ENCODE data around the gene MASP1.
"Not testable (repeated sequence)": the region's sequence is repeated elsewhere in the genome, so short reads cannot be mapped to it uniquely, and the experiment has no call there.

MASP1 gene

DNA sequence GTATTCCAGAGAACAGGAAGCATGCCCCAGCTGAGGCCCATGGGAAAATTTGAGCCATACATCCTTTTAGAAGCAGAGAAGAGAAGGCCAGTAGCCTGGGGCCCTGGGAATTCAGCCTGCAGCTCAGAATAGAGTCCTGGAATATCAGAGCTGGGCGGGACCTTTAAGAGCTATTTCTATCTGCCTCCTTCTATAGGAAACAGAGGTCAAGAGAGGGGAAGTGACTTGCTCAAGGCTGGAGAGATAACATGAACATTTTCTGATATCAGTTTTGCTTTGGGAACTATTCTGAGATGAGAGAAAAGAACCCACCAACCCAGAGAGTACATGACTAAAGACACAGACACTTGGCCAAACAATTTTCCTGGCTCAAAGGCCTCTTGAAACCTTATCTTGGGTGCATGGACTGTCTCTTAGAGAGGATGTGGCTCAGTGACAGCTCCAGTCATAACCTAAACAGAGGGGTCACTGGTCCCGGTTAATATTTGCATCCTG is 26.0 kb downstream of the MASP1 start:
- DNase-seq (ENCODE audit: low spot score), result no peak

GRCh38 chr3:187264911-187265310 is 26.6 kb downstream of the MASP1 start:
- DNase-seq (ENCODE audit: low spot score), result no peak

- no peak for DNase-seq (ENCODE audit: low spot score)
Measured at GRCh38 chr3:187264021-187264420, 27.5 kb downstream of the MASP1 start.

DNA sequence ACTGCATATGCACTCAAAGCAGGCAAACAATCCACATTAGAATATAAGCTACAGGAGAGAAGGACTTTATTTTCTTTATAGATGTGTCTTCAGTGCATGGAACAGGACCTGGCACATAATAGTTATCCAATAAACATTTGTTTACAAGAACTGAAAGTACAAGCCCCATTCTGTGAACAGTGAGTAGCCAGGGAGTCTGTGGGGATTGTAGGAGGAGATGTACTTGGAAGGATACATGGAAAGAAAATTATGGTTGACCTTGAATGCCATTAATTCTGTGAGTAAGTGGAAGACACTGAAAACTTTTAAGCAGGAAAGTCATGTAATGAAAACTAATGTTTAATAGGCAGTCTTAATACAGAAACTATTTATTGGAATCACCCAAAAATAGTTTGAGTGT is 28.3 kb downstream of the MASP1 start:
- DNase-seq (ENCODE audit: low spot score), result no peak

GRCh38 chr3:187262360-187262759 is 29.2 kb downstream of the MASP1 start:
- no peak for DNase-seq (ENCODE audit: low spot score)

DNA sequence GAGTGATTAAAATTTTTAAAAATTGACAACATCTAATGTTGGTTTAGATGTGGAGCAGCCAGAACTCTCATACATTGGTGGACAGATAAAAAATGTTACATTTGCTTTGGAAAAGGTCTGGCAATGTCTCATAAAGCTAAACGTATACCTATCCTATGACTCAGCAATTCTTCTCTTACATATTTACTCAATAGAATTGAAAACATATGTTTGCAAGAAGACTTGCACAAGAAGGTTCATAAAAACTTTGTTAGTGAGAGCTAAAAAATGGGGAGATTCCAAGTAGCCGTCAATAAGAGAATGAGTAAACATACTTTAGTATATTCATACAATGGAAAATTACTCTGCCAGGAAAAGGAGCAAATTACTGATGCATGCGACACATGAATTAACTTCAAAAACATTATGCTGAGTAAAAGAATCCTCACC is 30.0 kb downstream of the MASP1 start:
- DNase-seq (ENCODE audit: low spot score), result no peak

- no peak for DNase-seq (ENCODE audit: low spot score)
Measured at GRCh38 chr3:187259171-187259570, 32.4 kb downstream of the MASP1 start.

DNA sequence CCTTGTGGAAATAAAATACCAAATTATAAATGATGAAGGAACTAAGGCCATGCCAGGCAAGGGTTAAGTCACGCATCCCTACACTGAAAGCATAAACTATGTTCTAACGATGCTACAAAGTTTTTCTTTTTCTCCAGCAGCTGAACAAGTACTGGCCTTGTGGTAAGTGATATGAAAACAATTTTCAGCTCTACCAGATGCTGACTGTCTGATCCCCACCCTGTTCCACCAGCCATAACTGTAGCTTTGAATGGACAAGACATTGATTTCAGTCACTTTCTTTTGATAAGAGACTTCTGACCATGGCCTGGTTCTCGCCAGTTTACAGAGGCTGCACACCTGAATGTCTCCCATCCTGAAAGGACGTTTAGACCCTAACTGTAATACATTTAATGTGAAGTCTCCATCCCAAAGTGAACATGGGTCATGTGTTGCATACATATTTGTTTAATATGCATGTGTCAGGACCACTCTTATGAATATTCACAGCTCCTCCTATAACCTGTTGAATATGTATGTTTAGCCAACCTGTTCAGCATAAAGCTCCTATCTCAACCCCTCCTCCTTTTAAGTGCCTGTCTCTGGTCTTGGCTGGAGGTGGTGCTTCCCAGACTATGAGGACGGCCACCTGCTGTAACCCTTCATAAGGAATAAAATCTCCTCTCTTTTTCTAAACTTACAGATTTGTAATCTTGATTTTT is 33.4 kb downstream of the MASP1 start:
- DNase-seq (ENCODE audit: low spot score), result no peak

DNA sequence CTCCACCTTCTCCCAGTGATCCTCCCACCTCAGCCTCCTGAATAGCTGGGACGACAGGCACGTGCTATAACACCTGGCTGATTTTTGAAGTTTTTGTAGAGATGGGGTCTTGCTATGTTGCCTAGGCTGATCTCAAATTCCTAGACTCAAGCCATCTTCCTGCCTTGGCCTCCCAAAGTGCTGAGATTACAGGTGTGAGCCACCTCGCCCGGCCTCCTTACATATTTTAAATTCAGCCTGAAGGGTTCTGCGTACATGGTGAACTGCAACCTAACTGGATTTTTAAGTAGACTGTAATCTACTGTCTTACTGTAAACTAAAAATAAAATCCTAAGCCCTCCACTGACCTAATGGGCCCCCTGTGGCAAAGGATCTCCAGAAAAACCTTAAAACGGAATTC is 34.1 kb downstream of the MASP1 start:
- DNase-seq (ENCODE audit: low spot score), result no peak

GRCh38 chr3:187256051-187256616 is 35.4 kb downstream of the MASP1 start:
- no peak for DNase-seq (ENCODE audit: low spot score)

DNA sequence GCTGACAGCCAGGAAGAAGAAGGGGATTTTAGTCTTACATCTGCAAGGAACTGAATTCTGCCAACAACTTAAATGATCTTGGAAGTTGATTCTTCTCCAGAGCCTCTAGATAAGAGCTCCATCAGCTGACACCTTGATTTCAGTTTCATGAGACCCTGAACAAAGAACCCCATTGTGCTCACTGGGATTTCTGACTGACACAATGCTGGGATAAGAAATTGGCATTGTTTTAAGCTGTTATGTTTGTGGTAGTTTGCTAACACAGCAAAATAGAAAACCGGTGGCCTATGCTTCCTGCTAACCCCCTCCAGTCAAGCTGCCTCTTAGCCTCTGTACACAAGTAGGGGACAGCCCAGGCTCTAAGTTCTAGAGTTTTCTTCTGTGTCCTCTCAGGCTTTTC is 36.2 kb downstream of the MASP1 start:
- no peak for DNase-seq (ENCODE audit: low spot score)

DNA sequence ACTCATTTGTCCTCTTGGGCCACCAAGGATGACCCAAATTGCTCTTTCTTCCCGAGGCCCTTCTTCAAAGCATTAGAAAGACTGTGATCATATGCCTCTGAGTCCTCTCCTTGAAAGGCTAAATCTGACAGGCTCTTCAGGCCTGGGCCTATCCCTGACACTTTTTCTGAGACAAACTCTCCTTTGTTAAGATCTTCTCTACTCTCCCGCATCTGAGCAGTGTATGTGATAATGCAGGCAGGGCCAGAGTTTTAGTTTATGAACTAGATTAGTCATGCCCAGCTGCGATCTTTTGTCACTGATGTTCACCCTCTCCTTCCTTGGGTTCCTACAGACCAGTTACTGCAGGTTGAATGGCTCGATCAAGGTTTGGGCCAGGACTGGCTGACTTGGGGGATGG is 39.2 kb downstream of the MASP1 start:
- DNase-seq (ENCODE audit: low spot score), result no peak

DNA sequence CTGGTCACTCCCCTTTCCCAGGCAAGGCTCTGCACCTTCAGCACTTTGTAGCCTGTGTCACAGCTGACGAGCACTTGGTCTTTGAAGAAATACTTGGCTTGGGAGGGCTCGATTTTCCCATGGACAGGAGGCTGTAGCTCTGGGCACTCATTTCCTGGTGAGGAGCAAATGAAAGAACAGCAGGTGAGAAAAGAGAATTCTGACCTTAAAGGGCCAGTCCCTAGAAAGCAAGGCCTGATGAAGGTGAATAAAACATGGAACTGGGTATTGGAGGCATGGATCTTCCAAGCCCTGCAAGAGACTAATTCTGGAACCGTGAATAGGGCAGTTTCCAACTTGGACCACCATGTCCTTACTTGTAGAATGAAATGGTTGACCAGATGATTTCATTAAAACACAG is 39.9 kb downstream of the MASP1 start:
- DNase-seq (ENCODE audit: low spot score), result no peak

GRCh38 chr3:187247398-187247797 is 44.1 kb downstream of the MASP1 start:
- DNase-seq (ENCODE audit: low spot score), result no peak

GRCh38 chr3:187243933-187244524 is 47.5 kb downstream of the MASP1 start:
- DNase-seq (ENCODE audit: low spot score), result no peak

DNA sequence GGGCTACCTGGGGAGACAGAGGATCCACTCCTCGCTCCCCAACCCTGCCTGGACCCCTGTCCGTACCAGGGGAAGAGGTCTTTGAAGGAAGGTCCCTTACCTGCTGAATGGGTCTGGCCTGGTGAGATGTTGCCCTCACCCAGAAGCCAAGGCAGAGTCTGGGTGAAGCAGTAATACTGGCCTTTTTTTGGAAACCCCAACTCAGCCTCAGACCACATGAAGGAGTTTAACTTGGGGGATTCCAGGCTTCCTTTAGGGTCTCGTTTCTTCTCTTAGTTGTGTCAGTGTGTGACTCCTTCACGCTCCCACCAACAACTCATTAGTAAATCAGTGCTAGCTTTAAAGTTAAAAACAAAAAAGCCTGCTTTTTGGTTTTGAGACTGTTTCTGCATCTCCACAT is 48.6 kb downstream of the MASP1 start:
- DNase-seq (ENCODE audit: low spot score), result no peak

GRCh38 chr3:187242435-187242834 is 49.1 kb downstream of the MASP1 start:
- DNase-seq (ENCODE audit: low spot score), result no peak

- DNase-seq (ENCODE audit: low spot score), result not testable (repeated sequence)
Measured at GRCh38 chr3:187238835-187239234, 52.7 kb downstream of the MASP1 start.

DNA sequence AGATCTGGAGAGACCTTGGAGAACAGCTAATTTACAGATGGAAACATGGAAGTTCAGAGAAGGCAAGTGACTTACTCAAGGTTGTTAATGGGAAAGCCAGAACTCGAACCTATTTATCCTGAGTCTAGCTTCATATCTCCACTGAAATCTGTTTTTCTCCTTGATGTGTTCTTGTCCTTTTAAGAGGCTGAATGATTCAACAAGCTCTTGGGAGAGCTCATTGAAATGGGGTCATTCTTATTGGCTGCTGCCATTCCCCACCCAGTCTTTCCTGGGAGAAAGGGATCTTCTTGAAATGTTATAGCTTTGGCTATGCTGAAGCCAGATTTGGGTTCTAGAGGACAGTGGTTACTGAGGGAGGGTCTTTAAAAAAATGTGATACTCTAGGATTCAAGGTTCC is 53.3 kb downstream of the MASP1 start:
- no peak for DNase-seq (ENCODE audit: low spot score)

- DNase-seq (ENCODE audit: low spot score), result no peak
Measured at GRCh38 chr3:187237741-187238140, 53.8 kb downstream of the MASP1 start.

- no peak for DNase-seq (ENCODE audit: low spot score)
Measured at GRCh38 chr3:187236962-187237361, 54.6 kb downstream of the MASP1 start.

GRCh38 chr3:187230011-187230410 is 61.5 kb downstream of the MASP1 start:
- DNase-seq (ENCODE audit: low spot score), result no peak

GRCh38 chr3:187228740-187229139 is 62.8 kb downstream of the MASP1 start:
- DNase-seq (ENCODE audit: low spot score), result no peak
